WTC11 (cell line): ENCODE data around the gene CRTC3. TPM values are rescaled to one million over a fixed set of nuclear protein-coding genes. Genes with fewer than 3 reads are reported as not detected.

Source experiments
- ATAC-seq: fragments of 200-7000 bp; cut with Tn5 transposase; 2 replicates; pipeline ENCODE4 v1.10.0; 2021; ENCODE audit warnings: mild to moderate bottlenecking, moderate library complexity
- CTCF ChIA-PET: fragments of 300-600 bp; sonication (Branson Sonifier 250); formaldehyde crosslinking; loops from one replicate; lab custom pipeline; 2021; ENCODE audit warnings: antibody characterized with exemption; lab: Charles Lee
- POLR2A ChIA-PET: fragments of 350-600 bp; sonication (Branson Sonifier 250); formaldehyde crosslinking; loops from one replicate; lab custom pipeline; 2021; ENCODE audit warnings: antibody characterized with exemption; lab: Charles Lee
- DNase-seq: peaks from one replicate; pipeline ENCODE4 v3.0.0; 2021; ENCODE audit warnings: low spot score
- H3K27ac Mint-ChIP-seq: 2 replicates; pipeline ENCODE4 v1.8.0; 2021; ENCODE audit warnings: mixed read lengths
- H3K27me3 Mint-ChIP-seq: 2 replicates; pipeline ENCODE4 v1.8.0; 2021; ENCODE audit warnings: low read depth, mild to moderate bottlenecking, moderate library complexity, mixed read lengths
- H3K36me3 Mint-ChIP-seq: 2 replicates; pipeline ENCODE4 v1.8.0; 2021; ENCODE audit warnings: mixed read lengths
- H3K4me1 Mint-ChIP-seq: 2 replicates; pipeline ENCODE4 v1.8.0; 2022; ENCODE audit warnings: mixed read lengths
- H3K4me3 Mint-ChIP-seq: 2 replicates; pipeline ENCODE4 v1.8.0; 2021; ENCODE audit warnings: mild to moderate bottlenecking, moderate library complexity, mixed read lengths
- H3K9me3 Mint-ChIP-seq: 2 replicates; pipeline ENCODE4 v1.8.0; 2021; ENCODE audit warnings: mixed read lengths
- ATF1 ChIP-seq: sonication (generic); formaldehyde crosslinking; IDR thresholded peaks from 2 replicates; pipeline ENCODE4 v1.8.1; 2023; ENCODE audit warnings: mild to moderate bottlenecking, moderate library complexity, missing genetic modification reagents
- ATF6 ChIP-seq: sonication (generic); formaldehyde crosslinking; IDR thresholded peaks from 2 replicates; pipeline ENCODE4 v1.8.1; 2023; ENCODE audit warnings: mild to moderate bottlenecking, missing genetic modification reagents
- CDX4 ChIP-seq: fragments of 250-450 bp; sonication (Bioruptor Pico); IDR thresholded peaks from 2 replicates; pipeline ENCODE4 v1.9.0; 2021; ENCODE audit warnings: moderate library complexity, mild to moderate bottlenecking, inconsistent platforms, borderline replicate concordance
- CREB1 ChIP-seq: sonication (generic); formaldehyde crosslinking; IDR thresholded peaks from 2 replicates; pipeline ENCODE4 v1.8.0; 2023; ENCODE audit warnings: mild to moderate bottlenecking, missing genetic modification reagents
- CREM ChIP-seq: sonication (generic); formaldehyde crosslinking; IDR thresholded peaks from 2 replicates; pipeline ENCODE4 v1.8.1; 2022; ENCODE audit warnings: mild to moderate bottlenecking, missing genetic modification reagents, moderate library complexity
- FOXJ3 ChIP-seq: sonication (generic); formaldehyde crosslinking; IDR thresholded peaks from 2 replicates; pipeline ENCODE4 v1.9.0; 2021; ENCODE audit warnings: missing genetic modification reagents, mild to moderate bottlenecking, borderline replicate concordance
- FOXK1 ChIP-seq: sonication (generic); formaldehyde crosslinking; IDR thresholded peaks from 2 replicates; pipeline ENCODE4 v1.8.0; 2022; ENCODE audit warnings: mild to moderate bottlenecking, moderate library complexity, missing genetic modification reagents
- FOXP1 ChIP-seq: sonication (generic); formaldehyde crosslinking; IDR thresholded peaks from 2 replicates; pipeline ENCODE4 v1.8.0; 2022; ENCODE audit warnings: missing genetic modification reagents, mild to moderate bottlenecking, moderate library complexity, borderline replicate concordance
- GABPB1 ChIP-seq: sonication (generic); formaldehyde crosslinking; IDR thresholded peaks from 2 replicates; pipeline ENCODE4 v1.8.1; 2023; ENCODE audit warnings: mild to moderate bottlenecking, missing genetic modification reagents
- HMGXB4 ChIP-seq: sonication (generic); formaldehyde crosslinking; IDR thresholded peaks from 2 replicates; pipeline ENCODE4 v1.8.1; 2023; ENCODE audit warnings: mild to moderate bottlenecking, moderate library complexity, missing genetic modification reagents
- IRF1 ChIP-seq: sonication (generic); formaldehyde crosslinking; IDR thresholded peaks from 2 replicates; pipeline ENCODE4 v1.8.0; 2023; ENCODE audit warnings: missing genetic modification reagents
- JAZF1 ChIP-seq: fragments of 250-450 bp; sonication (Bioruptor Pico); IDR thresholded peaks from 2 replicates; pipeline ENCODE4 v1.9.0; 2021; ENCODE audit warnings: moderate library complexity, mild to moderate bottlenecking, inconsistent platforms
- NFYB ChIP-seq: sonication (generic); formaldehyde crosslinking; conservative IDR thresholded peaks from 2 replicates; pipeline ENCODE4 v1.8.0; 2022; ENCODE audit warnings: low read depth, missing genetic modification reagents
- PRDM15 ChIP-seq: sonication (generic); formaldehyde crosslinking; IDR thresholded peaks from 2 replicates; pipeline ENCODE4 v1.8.0; 2022; ENCODE audit warnings: missing genetic modification reagents
- RORB ChIP-seq: fragments of 250-450 bp; sonication (Bioruptor Pico); IDR thresholded peaks from 2 replicates; pipeline ENCODE4 v1.9.0; 2021; ENCODE audit warnings: mild to moderate bottlenecking
- TCF7 ChIP-seq: sonication (generic); formaldehyde crosslinking; IDR thresholded peaks from 2 replicates; pipeline ENCODE4 v1.8.0; 2022; ENCODE audit warnings: mild to moderate bottlenecking, low read depth, missing genetic modification reagents, moderate library complexity
- ZBTB21 ChIP-seq: sonication (generic); formaldehyde crosslinking; IDR thresholded peaks from 2 replicates; pipeline ENCODE4 v1.8.1; 2023; ENCODE audit warnings: mild to moderate bottlenecking, missing genetic modification reagents, borderline replicate concordance
- ZNF219 ChIP-seq: sonication (generic); formaldehyde crosslinking; IDR thresholded peaks from 2 replicates; pipeline ENCODE4 v1.8.0; 2023; ENCODE audit warnings: missing genetic modification reagents, mild to moderate bottlenecking, borderline replicate concordance
- total RNA-seq: library from RNA; stranded (reverse); gene quantifications from 3 replicates; pipeline ENCODE4 v1.2.3, GENCODE V29; 2021

Gene CRTC3
- total RNA-seq, 1 experiment from 2014 or later: 8.4 TPM

- no peak for TF ChIP-seq FOXJ3 (CRISPR knock-in tag)
- TF ChIP-seq ZNF219 (CRISPR knock-in tag): no peak
- TF ChIP-seq TCF7 (CRISPR knock-in tag): no peak
- no peak for TF ChIP-seq HMGXB4 (CRISPR knock-in tag)
- TF ChIP-seq PRDM15 (CRISPR knock-in tag): no peak
- TF ChIP-seq ZBTB21: no peak
- TF ChIP-seq CREM (CRISPR knock-in tag): no peak
- no peak for TF ChIP-seq IRF1
- TF ChIP-seq ATF1 (CRISPR knock-in tag): no peak
These were observed 28.4 kb downstream of the CRTC3 start (continued) for GRCh38 chr15:90558171-90558573.

- no peak overlapping the region for H3K27ac Mint-ChIP-seq
- TF ChIP-seq FOXP1 (CRISPR knock-in tag) (no peak), FOXJ3 (CRISPR knock-in tag) (no peak), CREB1 (CRISPR knock-in tag) (no peak), JAZF1 (CRISPR knock-in tag) (no peak), CDX4 (CRISPR knock-in tag) (no peak), GABPB1 (no peak), ATF6 (CRISPR knock-in tag) (no peak), RORB (no peak), NFYB (CRISPR knock-in tag) (no peak), FOXK1 (no peak)
- TF ChIP-seq, all 79 proteins: peak for 0
- Mint-ChIP-seq H3K27me3 (no peaks in the 10 kb centered on the region), H3K9me3 (no peaks in the 10 kb centered on the region), H3K4me1 (peaks cover 13% of the 10 kb centered on the region), H3K36me3 (no peaks in the 10 kb centered on the region), H3K4me3 (no peak overlapping the region)
- ChIA-PET CTCF (interaction anchor here (1.4 kb wide), 1 partner anchor 240 kb away, joined by 4 read pairs; no protein-coding TSS in a partner anchor), POLR2A (no interaction called here)
- ATAC-seq (no peak), DNase-seq (no peak)
These were observed 29.4 kb downstream of the CRTC3 start for GRCh38 chr15:90559119-90559518.
